Measurements from ENCODE around the gene COL25A1.

DNA sequence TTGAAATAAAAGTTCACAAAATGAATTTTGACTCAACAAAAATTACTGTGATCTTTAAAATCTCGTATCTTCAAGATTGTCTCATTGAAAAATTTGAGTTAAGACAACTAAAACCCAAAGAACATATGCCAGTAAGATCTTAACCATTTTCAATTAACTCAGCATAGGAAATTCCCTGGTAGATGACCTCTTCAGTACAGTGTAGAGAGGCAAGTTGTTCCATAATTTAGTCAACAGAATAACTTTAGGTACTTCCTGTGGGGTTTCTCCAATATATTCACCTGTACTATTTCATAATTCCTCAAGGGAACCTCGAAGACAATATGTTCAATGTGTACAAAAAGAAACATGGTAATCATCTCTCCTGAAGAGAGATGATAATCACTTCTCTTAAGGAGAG, 145.3 kb downstream of the COL25A1 start:
- TF ChIP-seq TARDBP (IDR thresholded peaks at IDR 0.05) (no peak), SP1 (IDR thresholded peaks at IDR 0.05) (no peak), FOXK2 (IDR thresholded peaks at IDR 0.05) (no peak), ARNT (IDR thresholded peaks at IDR 0.05) (no peak), ELF4 (IDR thresholded peaks at IDR 0.05) (no peak), FOXA1 (IDR thresholded peaks at IDR 0.05) (no peak), CTBP1 (IDR thresholded peaks at IDR 0.05; ENCODE audit: borderline replicate concordance) (no peak), BHLHE40 (IDR thresholded peaks at IDR 0.05; ENCODE audit: borderline replicate concordance) (no peak)
